Erythroblast (primary cell): ENCODE results near the gene NABP2.

Experiments
- DNase-seq, 2 experiments: peaks; one replicate each; lab custom pipeline; 2025; lab: John Stamatoyannopoulos, UW
- GATA1 ChIP-seq: IDR thresholded peaks from 2 replicates; pipeline ENCODE4 v1.6.1; 2011; ENCODE audit warnings: low read depth, mild to moderate bottlenecking, control low read depth, low read length, moderate library complexity
- POLR2A ChIP-seq: IDR thresholded peaks from 2 replicates; pipeline ENCODE4 v1.6.1; 2011; ENCODE audit warnings: mild to moderate bottlenecking, low read length

NABP2 gene

GRCh38 chr12:56198836-56199235, 25.3 kb upstream of the NABP2 start:
- DNase-seq = no peak

GRCh38 chr12:56202366-56202765, 21.8 kb upstream of the NABP2 start:
- TF ChIP-seq POLR2A = no peak
- TF ChIP-seq GATA1 = no peak

More at GRCh38 chr12:56198836-56199235, 25.3 kb upstream of the NABP2 start:
- no peak for TF ChIP-seq POLR2A
- TF ChIP-seq GATA1 = no peak

GRCh38 chr12:56202838-56203237, 21.3 kb upstream of the NABP2 start:
- DNase-seq = no peak
- no peak for TF ChIP-seq POLR2A
- no peak for TF ChIP-seq GATA1

More at GRCh38 chr12:56202366-56202765, 21.8 kb upstream of the NABP2 start:
- no peak for DNase-seq

GRCh38 chr12:56204275-56204674, 19.9 kb upstream of the NABP2 start:
- TF ChIP-seq GATA1 (no peak), POLR2A (no peak)

GRCh38 chr12:56205445-56205844, 18.7 kb upstream of the NABP2 start:
- no peak for TF ChIP-seq POLR2A
- no peak for TF ChIP-seq GATA1
- DNase-seq = peak; percentile 13 to 14

More at GRCh38 chr12:56204275-56204674, 19.9 kb upstream of the NABP2 start:
- DNase-seq = no peak

GRCh38 chr12:56206452-56207166, 17.5 kb upstream of the NABP2 start:
- TF ChIP-seq POLR2A = no peak
- no peak for TF ChIP-seq GATA1
- peak; percentile 67 to 81 for DNase-seq

- TF ChIP-seq GATA1 = no peak
- no peak for DNase-seq
Measured at GRCh38 chr12:56208006-56208405, 16.1 kb upstream of the NABP2 start.

GRCh38 chr12:56212361-56212760, 11.8 kb upstream of the NABP2 start:
- peak; percentile 71 to 82 for DNase-seq
- TF ChIP-seq GATA1 = no peak
- no peak for TF ChIP-seq POLR2A

- DNase-seq = no peak
- TF ChIP-seq GATA1 = no peak
Measured at GRCh38 chr12:56213878-56214277, 10.3 kb upstream of the NABP2 start.

GRCh38 chr12:56216461-56216860, 7.7 kb upstream of the NABP2 start:
- TF ChIP-seq POLR2A = no peak
- TF ChIP-seq GATA1 = no peak

GRCh38 chr12:56219840-56220239, 4.3 kb upstream of the NABP2 start:
- DNase-seq = no peak
- no peak for TF ChIP-seq POLR2A

More at GRCh38 chr12:56216461-56216860, 7.7 kb upstream of the NABP2 start:
- no peak for DNase-seq

- peak; percentile 61 to 79 for DNase-seq
- TF ChIP-seq GATA1 (no peak), POLR2A (no peak)
Measured at GRCh38 chr12:56220611-56221231, 3.4 kb upstream of the NABP2 start.

GRCh38 chr12:56221232-56221756, 2.8 kb upstream of the NABP2 start:
- no peak for TF ChIP-seq GATA1
- TF ChIP-seq POLR2A = no peak
- DNase-seq = peak; percentile 59 to 75

GRCh38 chr12:56221757-56222530, 2.2 kb upstream of the NABP2 start, which contains the start of gene RNF41:
Gene RNF41, minus strand, starts transcription at chr12:56221922. Its CDS starts 7,875 bp downstream, at chr12:56214047.
- no peak for TF ChIP-seq GATA1
- TF ChIP-seq POLR2A = peak; percentile 98
- DNase-seq = peak; percentile 94 to 96
